ENCODE results near the gene GRAMD1B.

GRAMD1B gene

DNA sequence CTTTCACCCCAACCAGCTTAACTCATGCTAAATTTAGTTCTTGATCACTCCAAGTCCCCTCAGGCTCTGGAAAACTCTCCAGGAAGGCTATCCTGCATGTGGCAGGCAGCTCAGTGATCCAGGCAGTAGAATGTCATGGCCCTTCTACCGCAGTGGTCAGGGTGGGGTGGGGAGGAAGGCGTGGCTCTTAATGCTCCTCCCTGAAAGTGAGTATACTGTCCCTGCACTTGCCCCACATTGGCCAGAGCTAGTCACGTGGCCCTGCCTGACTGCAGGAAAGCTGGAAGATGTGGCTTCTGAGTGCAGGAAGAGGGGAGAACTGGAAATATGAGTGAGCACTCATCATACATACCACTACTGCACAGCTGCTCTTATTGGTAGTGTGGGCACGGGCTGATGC, 102.1 kb downstream of the GRAMD1B start:
- no peak for DNase-seq (ENCODE audit: low read depth in 2 of 2)

DNA sequence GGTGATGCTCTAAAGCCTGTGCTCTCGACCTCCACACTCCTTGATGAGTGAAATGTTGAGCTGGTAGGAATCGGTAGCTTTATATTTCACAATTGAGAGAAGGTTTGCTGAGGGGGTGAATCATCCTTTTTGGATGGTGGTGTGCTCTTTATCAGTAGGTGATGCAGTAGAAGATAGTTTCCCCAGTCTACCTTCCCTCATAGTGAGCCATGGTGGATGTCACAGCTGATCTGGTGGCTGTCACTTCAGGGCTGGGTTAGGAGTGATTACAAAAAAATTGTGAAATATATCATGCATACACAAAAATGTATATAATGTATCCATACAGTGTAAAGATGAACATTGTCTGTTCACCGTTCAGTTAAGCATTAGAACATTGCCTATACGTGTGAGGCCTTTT, 105.3 kb downstream of the GRAMD1B start:
- DNase-seq (ENCODE audit: low read depth in 2 of 2): no peak

DNA sequence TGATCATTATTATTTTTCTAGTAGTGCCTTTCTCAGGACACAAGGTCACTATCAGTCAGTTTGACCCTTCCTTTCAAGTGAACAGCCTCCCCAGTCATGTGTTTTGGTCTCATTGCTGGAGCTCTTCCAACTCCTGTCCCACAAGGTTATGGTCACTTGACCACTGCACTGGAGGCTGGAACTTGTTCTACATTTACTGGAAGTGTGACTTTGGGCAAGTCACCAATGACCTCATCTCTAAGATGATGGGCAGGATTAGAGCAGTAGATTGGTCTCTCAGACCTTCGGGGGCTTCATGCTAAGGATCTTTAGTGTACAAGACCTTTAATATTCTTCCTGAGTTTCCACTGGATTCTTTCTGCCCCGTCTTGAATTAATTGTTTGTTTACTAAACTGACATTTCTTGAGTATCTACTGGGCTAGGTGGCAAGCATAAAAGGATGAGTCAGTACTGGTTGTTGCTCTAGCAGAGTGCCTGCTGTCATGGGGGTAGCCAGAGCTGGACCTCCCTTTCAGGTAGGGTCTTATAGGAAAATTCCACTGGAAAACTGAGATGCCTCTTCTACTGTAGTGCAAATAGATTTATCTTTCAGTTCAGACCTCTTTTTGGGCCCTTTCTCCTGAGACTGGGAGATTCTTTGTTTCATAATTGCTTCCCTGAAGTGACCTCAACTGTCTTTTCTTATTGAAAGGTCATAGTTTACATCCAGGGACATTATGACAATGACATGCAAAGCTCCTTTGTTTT, 106.8 kb downstream of the GRAMD1B start:
- no peak for DNase-seq (ENCODE audit: low read depth in 2 of 2)

DNA sequence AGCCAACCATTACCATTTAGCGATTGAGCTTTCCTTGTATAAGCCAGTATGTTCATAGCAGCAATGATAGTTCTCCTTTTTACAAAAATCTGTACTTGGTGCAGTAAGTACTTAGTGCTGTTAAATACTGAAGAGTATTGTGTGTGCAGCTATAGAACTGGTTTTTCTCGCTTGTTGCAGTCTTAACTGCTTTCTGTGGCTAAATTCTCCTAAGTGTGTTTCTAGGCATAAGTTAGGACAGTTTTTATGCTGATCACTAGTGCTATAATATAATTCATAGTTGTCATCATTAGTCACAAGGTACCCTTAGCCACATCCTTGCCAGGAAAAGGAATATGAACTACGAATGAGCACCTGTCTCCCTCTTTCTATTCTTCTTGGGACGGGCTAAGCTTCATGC, 107.7 kb downstream of the GRAMD1B start:
- DNase-seq (ENCODE audit: low read depth in 2 of 2): no peak

DNA sequence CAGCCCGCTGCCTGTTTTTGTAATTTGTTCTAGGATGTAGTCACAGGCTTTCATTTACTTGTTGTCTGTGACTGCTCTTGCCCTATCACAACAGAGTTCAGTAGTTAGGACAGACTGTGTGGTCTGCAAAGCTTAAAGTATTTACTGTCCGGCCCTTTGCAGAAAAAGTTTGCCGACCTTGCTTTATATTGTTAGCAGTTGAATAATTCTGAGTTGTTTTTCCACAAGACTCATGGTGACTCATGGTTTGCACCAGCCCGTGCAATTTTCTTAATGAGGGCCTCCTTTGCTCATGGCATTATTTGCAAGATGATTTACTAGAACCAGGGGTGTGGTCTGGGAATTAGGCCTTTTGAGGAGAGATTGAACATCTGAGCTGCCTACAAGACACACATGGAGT, 113.7 kb downstream of the GRAMD1B start:
- DNase-seq (ENCODE audit: low read depth in 2 of 2): no peak

DNA sequence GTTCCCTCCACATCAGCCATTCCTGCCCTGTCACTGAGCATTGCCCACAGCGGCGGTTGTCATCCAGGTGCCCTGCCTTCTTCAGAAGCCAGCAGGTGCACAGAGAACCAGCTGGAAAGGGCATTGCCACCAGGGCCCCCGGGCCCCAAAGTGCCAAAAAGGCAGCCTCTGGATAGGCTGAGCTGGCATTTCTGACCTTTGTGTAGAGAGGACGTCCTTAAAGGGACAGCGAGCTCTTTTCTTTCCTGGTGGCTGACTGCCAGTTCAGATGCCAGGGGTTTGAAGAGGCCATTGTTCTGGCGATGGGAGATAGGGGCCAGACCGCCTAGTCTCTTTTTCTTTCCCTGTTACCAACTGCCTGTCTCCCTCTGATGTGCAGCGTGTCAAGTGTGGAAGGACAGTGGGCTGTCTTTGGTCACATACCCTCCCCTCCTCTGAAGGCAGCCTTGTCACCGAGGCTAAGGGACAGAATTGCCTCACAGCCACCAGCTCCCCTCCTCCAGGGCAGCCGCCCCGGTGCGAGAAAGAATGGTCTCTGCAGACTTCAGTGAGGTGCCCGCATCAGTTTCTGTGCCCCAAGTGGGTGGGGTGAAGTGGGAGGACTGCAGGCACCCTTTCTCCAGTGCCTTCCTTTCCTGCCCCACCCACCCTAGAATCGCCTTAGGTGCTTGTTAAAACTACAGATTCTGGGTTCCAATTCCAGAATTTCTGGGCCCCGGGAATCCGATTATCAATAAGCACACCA, 114.7 kb downstream of the GRAMD1B start:
- no peak for DNase-seq (ENCODE audit: low read depth in 2 of 2)

DNA sequence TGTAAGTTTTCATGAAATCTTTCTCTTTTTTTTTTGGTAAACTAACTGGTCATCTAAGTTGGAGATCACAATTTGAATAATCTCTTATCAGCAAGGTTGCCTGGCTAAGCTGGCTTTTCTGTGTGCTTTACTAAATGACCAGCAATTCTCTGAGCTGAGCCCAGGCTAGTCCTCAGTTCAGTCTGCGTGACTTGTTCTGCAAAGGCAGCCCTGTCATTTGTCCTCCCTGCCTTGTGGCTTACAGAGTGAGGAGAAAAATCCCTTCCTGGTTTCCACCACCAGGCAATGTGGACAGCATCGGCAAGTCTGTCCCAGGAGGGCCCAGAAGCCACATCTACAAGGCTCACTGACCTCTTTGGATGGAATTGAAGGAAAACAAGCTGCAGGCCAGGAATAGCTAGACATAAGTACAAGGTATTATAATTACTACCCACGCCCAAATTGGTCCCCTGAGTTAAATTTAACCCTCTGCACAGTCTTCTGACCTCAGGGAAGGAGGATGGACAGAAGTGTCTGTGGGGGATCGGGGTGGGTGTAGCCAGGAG, 115.7 kb downstream of the GRAMD1B start:
- no peak for DNase-seq (ENCODE audit: low read depth in 2 of 2)

DNA sequence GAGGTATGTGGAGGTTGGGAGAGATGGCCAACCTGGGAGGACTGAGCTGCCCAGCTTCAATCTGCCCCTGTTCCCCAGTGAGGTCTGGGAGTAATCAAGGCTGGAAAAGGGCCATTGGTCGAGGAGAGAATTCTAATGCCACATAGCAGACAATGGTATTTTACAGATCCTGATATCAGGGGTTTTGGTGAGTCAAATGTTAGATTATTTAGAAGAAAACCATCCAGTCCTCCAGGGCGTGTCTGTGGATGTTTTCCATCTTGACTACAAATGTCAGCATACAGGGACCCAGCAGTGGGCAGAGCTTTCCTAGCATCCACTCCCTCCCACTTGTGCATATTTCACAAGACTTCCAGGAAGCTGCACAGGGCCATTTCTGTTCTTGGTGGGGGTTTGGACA, 116.4 kb downstream of the GRAMD1B start:
- DNase-seq (ENCODE audit: low read depth in 2 of 2): no peak

DNA sequence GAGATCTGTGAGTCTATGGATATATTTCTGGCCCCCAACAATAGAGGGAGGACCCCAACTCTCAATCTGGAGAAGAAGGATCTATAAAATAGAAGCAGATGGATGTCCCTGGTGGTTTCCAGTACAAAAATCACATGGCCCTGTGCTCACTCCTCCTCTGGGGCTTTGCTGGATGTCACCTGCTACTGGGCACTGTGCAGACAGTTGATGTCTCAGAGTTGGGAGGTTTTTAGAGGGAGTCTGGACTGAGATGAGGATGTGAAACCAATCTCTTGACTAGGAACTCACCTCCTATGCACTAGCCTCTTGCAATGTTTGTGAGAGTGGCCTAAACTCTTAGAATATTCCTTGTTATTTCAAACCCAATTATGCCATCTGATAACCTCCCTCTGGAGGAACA, 117.1 kb downstream of the GRAMD1B start:
- DNase-seq (ENCODE audit: low read depth in 2 of 2): no peak

DNA sequence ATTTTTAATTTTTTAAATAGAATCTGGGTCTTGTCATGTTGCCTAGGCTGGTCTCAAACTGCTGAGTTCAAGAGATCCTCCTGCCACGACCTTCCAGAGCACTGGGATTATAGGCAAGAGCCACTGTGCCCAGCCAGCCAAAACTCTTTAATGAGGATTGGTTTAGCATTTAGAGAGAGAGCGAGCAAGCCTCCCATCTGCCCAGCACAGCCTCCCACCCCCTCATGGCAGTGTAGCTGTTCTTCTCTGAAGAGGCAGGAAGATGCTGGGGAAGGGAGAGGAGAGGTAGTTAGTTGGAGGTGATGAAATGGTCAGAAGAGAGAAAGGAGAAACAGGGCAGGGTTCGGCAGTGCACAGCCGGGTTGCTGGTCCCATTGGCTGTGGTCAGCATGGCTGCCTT, 118.7 kb downstream of the GRAMD1B start:
- DNase-seq (ENCODE audit: low read depth in 2 of 2): no peak

DNA sequence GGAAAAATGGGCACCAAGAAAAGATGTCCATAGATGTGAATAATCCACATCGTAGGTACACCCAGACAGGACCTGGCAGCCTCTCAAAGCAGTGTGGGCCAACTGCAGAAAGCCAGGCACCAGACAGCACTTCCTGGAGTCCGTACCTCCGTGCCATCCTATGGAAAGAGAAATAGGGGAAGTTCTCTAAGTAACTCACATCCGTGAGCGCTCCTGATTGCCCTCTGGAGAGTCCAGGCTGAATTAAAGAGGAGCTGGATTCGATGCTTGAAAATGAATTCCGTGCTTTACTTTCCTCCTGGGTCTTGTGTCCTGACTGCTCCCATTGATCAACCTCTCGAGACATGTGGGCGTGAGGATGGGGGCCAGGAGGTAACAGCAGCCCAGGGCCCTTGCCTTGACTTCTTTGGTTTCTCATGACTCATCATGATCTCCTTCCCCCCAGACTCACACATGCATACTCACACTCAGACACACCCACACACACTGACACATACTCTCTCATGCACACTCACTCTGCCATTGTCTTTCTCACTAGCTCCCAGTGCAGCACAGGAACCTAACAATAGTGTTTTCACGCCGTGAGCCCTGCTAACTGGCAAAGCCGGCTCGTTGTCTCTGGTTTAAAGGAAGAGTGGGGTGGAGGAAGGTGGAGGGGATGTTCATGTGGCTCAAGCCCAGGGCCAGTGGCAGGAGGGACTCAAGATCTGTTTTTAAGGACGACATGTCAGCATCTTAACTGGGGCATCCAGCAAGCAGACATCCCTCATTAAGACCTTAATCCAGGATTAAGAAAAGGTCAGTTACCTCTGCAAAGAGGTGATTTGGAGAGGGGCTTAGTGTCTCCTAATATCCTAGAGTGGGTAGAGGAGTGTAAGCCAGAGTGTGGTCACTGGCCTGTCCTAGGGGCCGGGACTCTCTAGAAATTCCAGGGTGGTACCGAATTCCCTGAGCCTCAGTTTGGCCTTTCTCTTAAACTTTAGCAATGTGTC, 120.2 kb downstream of the GRAMD1B start:
- no peak for DNase-seq (ENCODE audit: low read depth in 2 of 2)

DNA sequence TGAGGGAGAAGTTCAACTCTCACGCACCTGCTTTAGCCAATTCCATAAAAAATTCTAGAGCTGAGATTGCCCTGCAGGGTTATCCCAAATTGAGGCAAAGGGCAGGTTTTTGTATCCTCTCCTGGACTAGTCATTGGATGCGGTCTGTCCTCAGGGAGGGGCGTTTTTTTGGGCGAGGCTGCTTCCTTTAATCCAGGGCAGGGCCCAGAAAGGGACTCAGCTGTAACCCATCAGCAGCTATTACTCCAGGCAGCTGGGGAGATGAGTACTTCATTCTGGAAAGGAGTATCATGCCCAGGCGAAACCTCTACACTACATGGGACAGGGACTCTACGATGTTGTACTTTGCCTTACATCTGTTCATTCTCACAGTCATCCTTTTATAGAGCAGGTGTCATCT, 121.0 kb downstream of the GRAMD1B start:
- no peak for DNase-seq (ENCODE audit: low read depth in 2 of 2)

DNA sequence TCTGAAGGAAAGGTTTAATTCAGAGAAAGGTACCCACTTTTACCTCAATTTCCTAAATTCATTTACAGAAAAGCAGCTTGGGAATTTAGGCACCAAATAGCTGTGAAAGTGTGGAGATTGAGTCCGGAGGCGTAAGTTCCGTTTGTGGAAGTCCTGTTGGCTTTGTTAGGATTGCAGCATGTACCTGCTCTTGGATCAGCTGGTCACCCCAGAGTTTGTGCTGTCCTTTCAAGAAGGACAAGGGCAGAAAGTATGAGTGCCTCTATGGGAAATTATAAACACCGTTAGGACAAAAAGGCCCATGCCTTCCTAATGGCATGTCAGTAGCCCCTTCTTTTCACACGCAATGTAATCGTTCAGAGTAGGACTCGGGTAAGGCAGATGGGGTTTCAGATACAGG, 126.6 kb downstream of the GRAMD1B start:
- no peak for DNase-seq (ENCODE audit: low read depth in 2 of 2)

DNA sequence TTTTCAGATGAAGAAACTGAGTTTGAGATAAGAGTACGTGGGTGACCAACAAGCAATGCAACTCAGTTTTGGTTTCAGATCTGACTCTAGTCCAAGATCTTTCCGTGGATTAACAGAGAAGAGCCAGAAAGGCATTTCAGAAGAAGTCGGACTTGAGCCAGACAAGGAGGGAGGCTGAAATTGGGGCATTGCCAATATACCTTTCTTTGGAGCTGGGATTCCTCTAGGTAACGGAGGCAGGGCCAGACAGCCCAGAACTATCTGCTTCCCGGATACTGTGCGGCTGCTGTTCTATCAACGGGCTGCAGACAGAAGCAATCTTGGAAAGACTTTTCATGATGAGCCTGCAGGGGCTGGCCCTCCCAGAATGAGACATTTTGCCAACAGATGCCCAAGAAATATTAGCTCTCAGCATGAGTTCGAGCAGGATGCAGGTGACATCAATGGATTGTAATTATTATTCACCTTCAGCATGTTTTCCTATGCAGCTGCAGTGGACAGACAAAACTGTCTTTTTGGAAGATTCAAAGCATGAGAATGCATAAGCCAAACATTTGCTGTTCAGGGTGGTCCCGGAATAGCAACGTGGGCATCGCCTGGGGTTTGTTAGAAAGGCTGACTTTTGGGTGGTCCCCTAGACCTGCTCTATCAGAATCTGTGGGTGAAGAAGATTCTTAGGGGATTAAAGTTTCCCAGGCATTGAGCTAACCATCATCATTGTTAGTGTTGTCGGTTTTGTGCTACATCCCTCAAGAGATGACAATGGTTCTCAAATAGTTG, 128.7 kb downstream of the GRAMD1B start:
- DNase-seq (ENCODE audit: low read depth in 2 of 2): no peak

DNA sequence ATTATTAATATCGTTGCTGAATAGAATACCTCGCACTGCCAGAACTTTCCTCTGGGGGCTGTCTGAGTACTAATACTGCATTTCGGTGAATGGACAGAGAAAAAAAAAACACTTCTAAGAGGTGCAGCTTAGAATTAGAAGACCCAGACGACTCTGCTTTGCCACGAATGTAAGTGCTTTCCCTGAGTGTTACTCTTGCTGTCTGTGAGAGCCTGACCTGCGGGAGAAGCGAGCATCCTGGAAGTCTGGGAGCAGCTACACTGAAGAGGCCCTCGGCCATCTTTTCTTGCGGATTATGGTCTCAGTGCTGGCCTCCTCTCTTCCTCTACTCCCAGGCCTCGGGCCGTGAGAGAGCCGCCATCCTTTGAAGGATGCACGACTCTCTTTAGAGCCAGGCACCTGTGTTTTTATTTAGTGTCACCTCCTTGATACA, 129.5 kb downstream of the GRAMD1B start:
- no peak for DNase-seq (ENCODE audit: low read depth in 2 of 2)

DNA sequence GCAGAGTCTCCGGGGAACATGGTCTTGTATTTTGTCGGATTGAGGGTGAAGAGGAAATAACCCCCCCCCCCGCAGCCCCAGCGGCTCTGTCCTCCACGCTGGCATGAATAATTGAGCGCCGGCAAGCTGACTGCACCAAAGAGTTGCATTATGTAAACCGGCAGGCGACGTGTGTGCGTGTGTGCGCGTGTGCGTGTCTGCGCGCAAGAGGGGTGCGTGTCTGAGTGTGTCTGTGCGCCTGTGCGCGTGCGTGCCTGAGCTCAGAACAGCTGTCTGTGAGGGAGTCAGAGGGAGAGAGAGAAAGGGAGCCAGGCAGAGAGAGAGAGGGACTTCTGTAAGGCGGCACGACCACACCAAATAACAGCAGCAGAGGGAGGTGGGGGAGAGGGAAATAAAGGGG, 129.9 kb downstream of the GRAMD1B start:
- no peak for DNase-seq (ENCODE audit: low read depth in 2 of 2)

DNA sequence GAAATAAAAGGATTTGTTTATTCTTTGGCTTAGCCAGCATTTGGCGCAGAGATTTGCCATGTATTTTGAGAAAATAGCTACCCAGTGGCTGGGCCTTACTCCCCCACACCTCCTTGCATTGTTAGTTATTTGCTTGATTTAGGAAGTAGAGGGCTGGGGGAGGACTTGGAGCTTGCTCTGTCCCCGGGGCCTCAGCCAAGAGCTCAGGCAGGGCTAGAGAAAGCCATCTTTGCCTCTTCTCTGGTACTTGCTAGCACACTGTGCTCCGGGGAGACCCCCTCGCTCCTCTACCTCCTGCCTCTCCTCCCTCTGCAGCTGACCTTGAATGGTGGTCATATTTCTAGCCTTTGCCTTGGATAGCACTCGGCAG, 131.3 kb downstream of the GRAMD1B start:
- DNase-seq (ENCODE audit: low read depth in 2 of 2): no peak

DNA sequence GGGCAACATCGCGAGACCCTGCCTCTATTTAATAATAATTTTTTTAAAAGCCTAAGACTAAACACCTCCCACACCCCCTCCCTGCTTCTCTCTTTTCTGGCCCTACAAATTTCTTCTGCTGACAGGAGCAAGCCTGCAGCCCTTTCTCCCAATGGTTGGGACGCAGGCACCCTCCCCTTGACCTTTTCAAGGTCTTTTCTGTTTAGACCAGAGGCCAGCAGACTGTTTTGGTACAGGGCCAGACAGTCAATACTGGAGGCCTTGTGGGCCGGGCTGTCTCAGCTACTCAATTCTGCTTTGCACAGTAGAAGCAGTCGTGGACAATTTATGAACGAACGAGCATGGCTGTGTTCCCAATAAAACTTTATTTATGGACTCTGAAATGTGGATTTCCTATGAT, 132.1 kb downstream of the GRAMD1B start:
- no peak for DNase-seq (ENCODE audit: low read depth in 2 of 2)

DNA sequence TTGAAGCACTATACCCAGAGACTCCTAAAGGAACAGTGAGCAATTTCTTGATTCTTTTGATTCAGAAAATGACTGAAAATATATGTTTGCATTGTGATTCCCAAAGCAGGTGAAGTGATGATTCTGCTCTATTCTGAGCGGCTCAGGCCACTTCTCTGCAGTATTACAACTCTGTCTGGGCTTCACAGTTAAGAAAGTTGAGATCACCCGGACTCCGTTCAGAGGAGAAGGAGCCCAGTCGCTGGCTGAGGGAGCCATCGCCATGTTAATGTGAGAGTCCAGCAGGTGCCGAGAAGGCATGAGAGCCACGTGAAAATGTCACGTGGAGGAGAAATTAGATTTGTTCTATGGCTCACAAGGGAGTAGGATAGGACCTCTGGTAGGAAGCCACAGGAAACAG, 132.8 kb downstream of the GRAMD1B start:
- no peak for DNase-seq (ENCODE audit: low read depth in 2 of 2)

DNA sequence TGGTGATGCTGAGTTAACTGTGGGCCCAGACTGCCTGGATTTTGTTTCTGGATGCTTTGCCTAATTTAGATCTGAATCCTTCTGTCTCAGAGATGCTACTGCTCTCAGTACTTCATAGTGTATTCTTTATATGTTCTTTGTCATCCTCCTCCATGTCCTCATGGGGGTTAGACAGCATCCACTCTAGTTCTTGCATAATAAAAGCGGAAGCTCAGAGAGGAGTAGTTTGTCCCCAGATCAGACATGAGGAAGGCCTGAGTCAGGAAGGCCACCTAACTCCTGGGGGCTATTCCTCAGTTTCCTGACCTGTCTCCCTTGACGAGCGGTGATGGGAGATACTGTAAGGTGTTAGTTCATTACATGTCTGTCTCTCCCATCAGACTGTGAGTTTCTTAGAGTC, 134.2 kb downstream of the GRAMD1B start:
- DNase-seq (ENCODE audit: low read depth in 2 of 2): no peak

DNA sequence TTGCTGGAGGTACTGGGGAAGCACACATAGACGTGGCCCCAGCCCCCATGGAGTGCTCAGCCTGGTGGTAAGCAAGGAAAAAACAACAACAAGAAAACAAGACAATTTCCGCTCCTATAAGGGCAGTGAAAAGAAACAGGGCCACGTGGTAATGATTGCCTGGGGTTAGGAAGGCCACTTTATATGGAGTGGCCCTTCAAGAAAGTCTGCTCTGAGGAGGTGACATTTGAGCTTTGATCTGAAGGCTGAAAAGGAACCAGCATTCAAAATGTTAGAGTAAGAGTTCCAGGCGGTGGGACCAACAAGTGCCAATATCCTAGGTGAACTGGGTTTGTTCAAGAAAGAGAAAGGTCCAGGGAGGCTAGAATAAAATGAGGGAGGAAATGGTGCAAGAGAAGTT, 136.8 kb downstream of the GRAMD1B start:
- no peak for DNase-seq (ENCODE audit: low read depth in 2 of 2)
